Activated CD8-positive, alpha-beta memory T cell treated with anti-CD3 and anti-CD28 coated beads for 4 hours (primary cell): ENCODE data around the gene CCL19.

Experiments
- DNase-seq, 2 donors: peaks; one replicate each; pipeline ENCODE4 v3.0.0-alpha.2; 2020; ENCODE audit warnings: low read depth in 2 of 2

The CCL19 gene

GRCh38 chr9:34694811-34695210 lies 3.7 kb upstream of the CCL19 start:
- no peak for DNase-seq

GRCh38 chr9:34693560-34693959 lies 2.5 kb upstream of the CCL19 start:
- no peak for DNase-seq

- DNase-seq: no peak
Measured at GRCh38 chr9:34691936-34692315, 850 bp upstream of the CCL19 start.

GRCh38 chr9:34689512-34689911 lies 1.6 kb downstream of the CCL19 start:
- no peak for DNase-seq

GRCh38 chr9:34689116-34689470 lies 2.0 kb downstream of the CCL19 start:
- DNase-seq: no peak

- no peak for DNase-seq
Measured at GRCh38 chr9:34688329-34689115, 2.6 kb downstream of the CCL19 start.

GRCh38 chr9:34687276-34688030 lies 3.6 kb downstream of the CCL19 start:
- DNase-seq: no peak

- no peak for DNase-seq
Measured at GRCh38 chr9:34686732-34687131, 4.3 kb downstream of the CCL19 start.

GRCh38 chr9:34686231-34686630 lies 4.8 kb downstream of the CCL19 start:
- no peak for DNase-seq

- no peak for DNase-seq
Measured at GRCh38 chr9:34685591-34685990, 5.5 kb downstream of the CCL19 start.

- DNase-seq: no peak
Measured at GRCh38 chr9:34684816-34685215, 6.3 kb downstream of the CCL19 start.

GRCh38 chr9:34684145-34684544 lies 6.9 kb downstream of the CCL19 start:
- DNase-seq: no peak

- no peak for DNase-seq
Measured at GRCh38 chr9:34675869-34676268, 15.2 kb downstream of the CCL19 start.

- peak in 1 of 2 donors; percentile 16 for DNase-seq
Measured at GRCh38 chr9:34675048-34675714, 15.9 kb downstream of the CCL19 start.

- DNase-seq: no peak
Measured at GRCh38 chr9:34674440-34674839, 16.6 kb downstream of the CCL19 start.

GRCh38 chr9:34671307-34671706 lies 19.8 kb downstream of the CCL19 start:
- DNase-seq: no peak

GRCh38 chr9:34669809-34670562 lies 21.1 kb downstream of the CCL19 start:
- DNase-seq: no peak

GRCh38 chr9:34665381-34666250 lies 25.5 kb downstream of the CCL19 start:
- DNase-seq: peak; percentile 76 to 80

- no peak for DNase-seq
Measured at GRCh38 chr9:34665067-34665380, 26.1 kb downstream of the CCL19 start.

- peak; percentile 12 to 38 for DNase-seq
Measured at GRCh38 chr9:34664281-34665066, 26.6 kb downstream of the CCL19 start.

GRCh38 chr9:34663303-34663605 lies 27.8 kb downstream of the CCL19 start:
- DNase-seq: no peak
